MCF 10A (cell line): ENCODE measurements around the gene ENOSF1. TPM values are rescaled to one million over a fixed set of nuclear protein-coding genes. Genes with fewer than 3 reads are reported as not detected.

Source experiments
- BruUV-seq: library from RNA; stranded (reverse); fragments of 400-500 nt; replicated peaks from 2 replicates; lab custom pipeline; 2021; lab: Mats Ljungman, UMichigan
- CTCF ChIA-PET: fragments of 300-600 bp; sonication (Branson Sonifier 250); formaldehyde crosslinking; extraction: SDS; loops from one replicate; lab custom pipeline; 2021; ENCODE audit warnings: antibody characterized with exemption, inconsistent platforms; lab: Yijun Ruan, JAX
- POLR2A ChIA-PET: fragments of 300-600, 350-650 bp; sonication (Branson Sonifier 250); formaldehyde crosslinking; extraction: SDS; loops from one replicate; lab custom pipeline; 2020; ENCODE audit warnings: antibody characterized with exemption, inconsistent platforms; lab: Yijun Ruan, JAX
- DNase-seq: peaks from one replicate; pipeline ENCODE4 v3.0.0-alpha.2; 2018; ENCODE audit not compliant: unreplicated experiment
- H3K27ac Mint-ChIP-seq: one replicate; pipeline ENCODE4 v1.8.0; 2022; ENCODE audit warnings: mild to moderate bottlenecking, low read depth, mixed read lengths; ENCODE audit not compliant: unreplicated experiment
- H3K27me3 Mint-ChIP-seq: one replicate; pipeline ENCODE4 v1.8.0; 2022; ENCODE audit warnings: mixed read lengths; ENCODE audit not compliant: insufficient read depth, unreplicated experiment
- H3K36me3 Mint-ChIP-seq: one replicate; pipeline ENCODE4 v1.8.0; 2022; ENCODE audit warnings: mild to moderate bottlenecking, moderate library complexity, mixed read lengths; ENCODE audit not compliant: insufficient read depth, unreplicated experiment
- H3K4me1 Mint-ChIP-seq: one replicate; pipeline ENCODE4 v1.8.0; 2022; ENCODE audit warnings: mixed read lengths; ENCODE audit not compliant: insufficient read depth, unreplicated experiment
- H3K4me3 Mint-ChIP-seq: one replicate; pipeline ENCODE4 v1.8.0; 2022; ENCODE audit warnings: mild to moderate bottlenecking, moderate library complexity, mixed read lengths; ENCODE audit not compliant: unreplicated experiment
- H3K9me3 Mint-ChIP-seq: one replicate; pipeline ENCODE4 v1.8.0; 2022; ENCODE audit warnings: mixed read lengths; ENCODE audit not compliant: unreplicated experiment
- CTCF ChIP-seq: fragments of 200-600 bp; IDR thresholded peaks from one replicate; pipeline ENCODE4 v1.8.0; 2022; ENCODE audit warnings: antibody characterized with exemption, mild to moderate bottlenecking; ENCODE audit not compliant: unreplicated experiment
- intact Hi-C: fragments of 100-400 bp; cut with micrococcal nuclease; formaldehyde crosslinking; loops from 2 replicates; pipeline ENCODE4 v1.14.1; 2022
- total RNA-seq: library from RNA; stranded (reverse); gene quantifications from 2 replicates; pipeline ENCODE4 v1.2.3, GENCODE V29; 2022

The ENOSF1 gene
- total RNA-seq, 1 experiment from 2014 or later, result 106 TPM

- BruUV-seq, result no TSS peak
- TF ChIP-seq CTCF, result no peak
- Mint-ChIP-seq H3K9me3 (no peaks in the 10 kb centered on the region), H3K27me3 (no peaks in the 10 kb centered on the region), H3K27ac (no peak overlapping the region), H3K4me3 (no peak overlapping the region), H3K36me3 (peaks cover 92% of the 10 kb centered on the region), H3K4me1 (no peaks in the 10 kb centered on the region)
- intact Hi-C loops, result no loop called here
- POLR2A ChIA-PET, result interaction anchor here (0.8 kb wide), 1 partner anchor 500 kb away, joined by 3 read pairs; no protein-coding TSS in a partner anchor
- CTCF ChIA-PET, result interaction anchor here (0.9 to 2.9 kb wide), 3 partner anchors 52 to 154 kb away, joined by 3 to 10 read pairs (median 3); no protein-coding TSS in a partner anchor
- no peak for DNase-seq
These were observed 35.7 kb downstream of the ENOSF1 start for GRCh38 chr18:676736-677135.

GRCh38 chr18:676069-676468 is 36.4 kb downstream of the ENOSF1 start:
- CTCF ChIA-PET, result interaction anchor here (1.2 kb wide), 1 partner anchor 164 kb away, joined by 4 read pairs; no protein-coding TSS in a partner anchor
- no peaks in the 10 kb centered on the region for H3K9me3 Mint-ChIP-seq

GRCh38 chr18:675307-675706 is 37.1 kb downstream of the ENOSF1 start:
- no peaks in the 10 kb centered on the region for H3K4me1 Mint-ChIP-seq
- CTCF ChIA-PET, result interaction anchor here (0.6 to 1.2 kb wide), 3 partner anchors 51 to 1493 kb away, joined by 3 to 4 read pairs (median 3); no protein-coding TSS in a partner anchor
- intact Hi-C loops, result no loop called here
- no peak overlapping the region for H3K27ac Mint-ChIP-seq
- POLR2A ChIA-PET, result interaction anchor here (1.4 kb wide), 1 partner anchor 17 kb away, joined by 6 read pairs; no protein-coding TSS in a partner anchor
- DNase-seq, result no peak
- H3K4me3 Mint-ChIP-seq, result no peak overlapping the region
- TF ChIP-seq CTCF, result no peak
- BruUV-seq, result no TSS peak
- H3K27me3 Mint-ChIP-seq, result no peaks in the 10 kb centered on the region
- peaks cover 92% of the 10 kb centered on the region for H3K36me3 Mint-ChIP-seq
- H3K9me3 Mint-ChIP-seq, result no peaks in the 10 kb centered on the region

More at GRCh38 chr18:676069-676468, 36.4 kb downstream of the ENOSF1 start:
- Mint-ChIP-seq H3K36me3 (peaks cover 92% of the 10 kb centered on the region), H3K27ac (no peak overlapping the region), H3K27me3 (no peaks in the 10 kb centered on the region), H3K4me3 (no peak overlapping the region), H3K4me1 (no peaks in the 10 kb centered on the region)
- POLR2A ChIA-PET, result interaction anchor here (1.4 kb wide), 1 partner anchor 18 kb away, joined by 6 read pairs; no protein-coding TSS in a partner anchor
- DNase-seq, result no peak
- no peak for TF ChIP-seq CTCF
- BruUV-seq, result no TSS peak
- intact Hi-C loops, result no loop called here

GRCh38 chr18:673769-674168 is 38.7 kb downstream of the ENOSF1 start:
- no peaks in the 10 kb centered on the region for H3K4me1 Mint-ChIP-seq
- H3K36me3 Mint-ChIP-seq, result peaks cover 92% of the 10 kb centered on the region
- no peak for TF ChIP-seq CTCF
- BruUV-seq, result no TSS peak
- POLR2A ChIA-PET, result interaction anchor here (0.7 to 2.7 kb wide), 3 partner anchors 10 to 406 kb away, joined by 3 to 12 read pairs (median 4); partner anchors contain the start of genes THOC1 and TYMS
- intact Hi-C loops, result no loop called here
- H3K9me3 Mint-ChIP-seq, result no peaks in the 10 kb centered on the region
- CTCF ChIA-PET, result interaction anchor here (0.7 kb wide), 1 partner anchor 355 kb away, joined by 3 read pairs; no protein-coding TSS in a partner anchor
- no peaks in the 10 kb centered on the region for H3K27me3 Mint-ChIP-seq
- H3K27ac Mint-ChIP-seq, result no peak overlapping the region
- no peak overlapping the region for H3K4me3 Mint-ChIP-seq
- DNase-seq, result no peak
